HL-60 (cell line): ENCODE data around the gene ADAD2.
A peak's percentile ranks its signal among the peaks of the same experiment; 100 is the strongest.

Experiments
- DNase-seq, 2 experiments: peaks; one replicate each; pipeline ENCODE4 v3.0.0-alpha.2; 2010 to 2020; ENCODE audit warnings: low read depth in 1 of 2, low spot score in 1 of 2
- H3K27ac ChIP-seq: fragments of 250-450 bp; sonication (Bioruptor Pico); replicated peaks from 2 replicates; pipeline ENCODE4 v1.5.1; 2020; ENCODE audit warnings: mild to moderate bottlenecking, moderate library complexity
- H3K27me3 ChIP-seq: fragments of 250-450 bp; sonication (Bioruptor Pico); 2 replicates; pipeline ENCODE4 v1.5.1; 2021; ENCODE audit warnings: mild to moderate bottlenecking, moderate library complexity; ENCODE audit not compliant: insufficient read depth, poor library complexity, severe bottlenecking
- H3K4me3 ChIP-seq: replicated peaks from 2 replicates; pipeline ENCODE4 v1.5.1; 2011; ENCODE audit warnings: mild to moderate bottlenecking, control low read depth, low read length; ENCODE audit not compliant: insufficient read depth
- CTCF ChIP-seq: IDR thresholded peaks from one replicate; pipeline ENCODE4 v1.5.1; 2011; ENCODE audit warnings: low read length, control low read depth, inconsistent platforms; ENCODE audit not compliant: insufficient read depth
- GABPA ChIP-seq: IDR thresholded peaks from 2 replicates; pipeline ENCODE4 v1.6.1; 2012; ENCODE audit warnings: low read depth
- POLR2AphosphoS5 ChIP-seq: IDR thresholded peaks from 2 replicates; pipeline ENCODE4 v1.6.1; 2012; ENCODE audit warnings: low read depth
- REST ChIP-seq: IDR thresholded peaks from 2 replicates; pipeline ENCODE4 v1.6.1; 2012; ENCODE audit warnings: low read depth; ENCODE audit not compliant: insufficient replicate concordance
- SPI1 ChIP-seq: IDR thresholded peaks from 2 replicates; pipeline ENCODE4 v1.6.1; 2012; ENCODE audit warnings: low read depth, mild to moderate bottlenecking, borderline replicate concordance

Gene ADAD2

GRCh38 chr16:84144859-84145639 lies 45.9 kb upstream of the ADAD2 start, which contains the start of the genes DNAAF1 and HSDL1:
TSS of gene DNAAF1 (plus strand) at chr16:84145308. CDS start at chr16:84145441, 133 bp downstream.
TSS of gene HSDL1 (minus strand) at chr16:84145177. CDS start at chr16:84131321, 13,856 bp downstream.
- Histone ChIP-seq H3K27me3 (no peaks in the 10 kb centered on the region), H3K4me3 (peak within 1 kb of the TSS; percentile 96), H3K27ac (peak within 1 kb of the TSS; percentile 60)
- TF ChIP-seq CTCF (no peak), GABPA (no peak), REST (no peak), POLR2AphosphoS5 (no peak), SPI1 (no peak)
- peak; percentile 71 to 83 for DNase-seq

GRCh38 chr16:84150926-84151325 lies 40.0 kb upstream of the ADAD2 start:
- Histone ChIP-seq H3K27ac (no peak overlapping the region), H3K4me3 (no peak overlapping the region), H3K27me3 (peaks cover 2% of the 10 kb centered on the region)
- no peak for TF ChIP-seq CTCF
- TF ChIP-seq GABPA, result no peak
- no peak for TF ChIP-seq POLR2AphosphoS5
- no peak for TF ChIP-seq SPI1
- TF ChIP-seq REST, result no peak
- DNase-seq, result no peak

- no peak for DNase-seq
- H3K4me3 ChIP-seq, result no peak overlapping the region
- TF ChIP-seq POLR2AphosphoS5, result no peak
- TF ChIP-seq SPI1, result no peak
- no peak for TF ChIP-seq CTCF
- TF ChIP-seq REST, result no peak
- TF ChIP-seq GABPA, result no peak
- peaks cover 4% of the 10 kb centered on the region for H3K27me3 ChIP-seq
- H3K27ac ChIP-seq, result no peak overlapping the region
Measured at GRCh38 chr16:84153660-84154214, 37.2 kb upstream of the ADAD2 start.
